SW 1271 (cell line): ENCODE results near the gene SHROOM2.

Experiments used
- DNase-seq, 2 experiments: peaks; one replicate each; lab custom pipeline; 2025; lab: John Stamatoyannopoulos, UW

The SHROOM2 gene

DNA sequence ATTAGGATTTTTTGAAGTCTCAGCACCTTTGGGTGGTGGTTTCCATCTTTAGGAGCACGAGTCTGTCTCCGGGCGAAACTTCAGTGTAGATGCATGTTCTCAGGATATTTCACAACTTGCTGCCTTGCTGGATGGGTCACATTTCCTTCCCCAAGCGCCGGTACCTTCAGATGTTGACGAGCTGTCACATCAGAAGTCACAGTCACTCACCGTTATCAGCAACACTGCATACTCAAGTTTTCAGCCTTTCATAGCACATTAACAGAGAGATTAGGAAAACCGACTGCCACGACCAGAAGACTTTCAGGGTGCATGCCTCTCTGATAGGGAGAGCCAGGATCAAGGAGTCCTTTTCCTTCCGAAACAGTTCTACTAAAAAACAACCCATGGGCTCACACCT, 77.8 kb downstream of the SHROOM2 start:
- no peak for DNase-seq

DNA sequence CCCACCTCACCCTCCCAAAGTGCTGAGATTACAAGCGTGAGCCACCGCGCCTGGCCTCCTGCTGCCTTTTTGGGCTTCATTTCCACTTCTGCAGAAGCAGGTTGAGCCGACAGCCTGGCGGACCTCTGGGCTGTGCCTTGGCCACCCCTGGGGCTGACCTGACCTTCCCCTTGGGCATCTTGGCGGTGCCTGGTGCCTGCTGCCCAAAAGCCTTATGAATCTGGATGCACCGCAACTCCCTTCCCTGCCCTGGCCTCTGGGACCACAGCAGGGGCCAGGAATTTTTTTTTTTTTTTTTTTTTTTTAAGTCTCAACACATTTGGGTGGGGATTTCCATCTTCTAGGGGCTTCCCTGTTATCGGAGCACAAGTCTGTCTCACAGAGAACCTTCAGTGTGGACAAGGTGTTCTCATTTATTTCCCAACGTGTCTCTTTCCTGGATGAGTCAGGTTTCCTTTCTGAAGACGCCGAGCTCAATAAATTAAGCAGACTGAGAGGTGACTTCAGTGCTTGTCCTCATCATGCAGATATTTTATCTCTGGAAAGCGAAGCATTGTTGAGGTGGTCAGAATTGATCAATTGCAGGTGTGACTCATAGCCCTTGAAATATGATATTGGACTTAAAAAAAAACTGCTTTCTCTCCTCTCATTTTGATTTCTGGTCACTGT, 79.7 kb downstream of the SHROOM2 start:
- no peak for DNase-seq

DNA sequence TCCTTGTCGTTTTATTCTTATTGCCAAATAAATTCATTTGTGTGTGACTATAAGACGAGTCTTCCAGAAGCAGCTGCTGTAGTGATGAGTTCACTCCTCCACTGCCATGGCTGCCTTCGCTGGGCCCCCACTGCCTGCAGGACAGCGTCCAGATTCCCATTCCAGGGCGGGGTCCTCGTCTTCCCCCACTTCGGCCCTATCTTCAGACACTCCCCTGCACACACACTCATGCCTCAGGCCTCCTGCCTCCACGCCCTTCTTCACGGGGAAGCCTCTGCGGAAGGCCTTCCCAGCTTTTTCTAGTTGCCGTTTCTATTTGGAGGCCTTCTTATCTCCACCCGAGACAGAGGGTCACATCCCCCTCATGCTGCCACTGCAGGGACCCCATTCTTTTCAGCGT, 80.4 kb downstream of the SHROOM2 start:
- no peak for DNase-seq

DNA sequence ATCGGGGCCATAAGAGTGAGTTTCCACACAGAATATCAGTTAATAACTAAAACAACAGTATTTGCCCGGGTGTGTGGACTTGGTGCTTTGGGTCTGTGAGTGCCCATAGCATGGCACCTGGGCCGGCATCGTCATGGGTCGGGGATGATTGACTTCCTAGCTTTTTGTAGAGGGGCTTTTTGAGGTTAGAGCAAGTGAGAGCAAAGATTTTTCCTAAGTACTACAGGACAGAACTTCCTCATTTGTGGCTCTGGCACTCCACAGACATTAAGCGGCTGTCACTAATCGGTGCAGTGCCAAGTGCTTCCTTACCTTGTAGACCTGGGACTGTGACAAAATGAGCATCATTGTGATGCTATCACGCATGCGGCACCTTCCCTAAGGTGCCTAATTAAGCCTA, 81.0 kb downstream of the SHROOM2 start:
- DNase-seq = no peak

DNA sequence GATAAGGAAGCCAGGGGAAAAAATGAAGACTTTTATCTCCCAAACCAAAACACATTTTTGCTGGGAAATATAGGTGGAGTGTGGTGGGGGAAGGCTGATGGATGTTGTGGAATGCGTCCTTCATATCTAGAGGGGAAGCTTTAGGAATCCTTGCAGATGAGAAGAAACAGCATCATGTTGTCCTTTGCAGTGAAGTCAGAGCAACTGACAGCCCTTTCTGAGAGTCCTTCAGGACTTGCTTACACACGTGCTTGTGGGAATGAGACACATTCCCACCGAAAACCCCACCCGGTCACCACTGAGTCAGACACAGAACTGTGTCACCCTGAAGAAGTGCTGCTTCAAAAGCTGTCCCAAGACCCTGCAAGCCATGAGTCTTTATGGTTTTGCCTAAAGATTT, 81.5 kb downstream of the SHROOM2 start:
- no peak for DNase-seq

DNA sequence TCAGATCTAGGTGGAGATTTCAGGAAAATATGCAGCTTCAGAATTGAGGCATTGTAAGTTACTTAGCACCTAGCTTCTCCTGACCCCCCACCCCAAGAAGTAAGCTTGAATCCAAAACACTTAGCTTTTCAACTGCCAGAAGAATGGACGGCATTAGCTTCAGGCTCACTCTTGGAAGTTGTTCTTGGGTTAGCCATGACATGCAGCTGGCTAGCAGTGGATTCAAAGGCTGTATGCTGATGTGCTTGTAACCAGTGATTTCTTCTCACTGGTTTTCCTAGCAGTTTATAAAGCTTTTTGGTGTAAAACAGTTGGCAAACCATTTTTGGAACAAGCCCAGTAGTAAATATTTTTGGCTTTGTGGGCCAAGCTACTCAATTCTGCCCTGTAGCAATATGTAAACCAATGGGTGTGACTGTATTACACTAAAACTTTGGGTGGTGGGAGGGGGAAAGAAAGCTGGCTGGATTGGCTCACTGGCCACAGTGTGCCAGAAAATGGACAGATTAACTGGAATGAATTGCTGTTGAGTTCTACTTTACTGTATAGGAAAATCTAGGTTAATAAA, 85.6 kb downstream of the SHROOM2 start:
- no peak for DNase-seq

DNA sequence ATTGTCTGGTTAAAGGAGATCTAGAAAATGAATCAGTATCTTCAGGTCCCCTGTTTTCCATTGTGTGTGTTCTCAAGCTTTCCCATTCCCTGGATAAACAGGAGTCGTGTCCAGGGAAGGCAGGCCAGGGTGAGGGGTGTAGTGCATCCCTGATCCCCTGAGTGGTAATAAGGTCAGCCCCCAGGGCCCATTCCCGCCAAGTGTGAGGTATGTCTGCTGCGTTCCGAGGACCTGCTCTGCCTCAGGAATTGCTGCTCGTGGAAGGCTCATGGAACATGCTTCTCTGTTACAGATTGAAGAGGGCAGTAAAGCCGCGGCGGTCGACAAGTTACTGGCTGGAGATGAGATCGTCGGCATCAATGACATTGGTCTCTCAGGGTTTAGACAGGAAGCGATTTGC, 87.1 kb downstream of the SHROOM2 start:
- no peak for DNase-seq

DNA sequence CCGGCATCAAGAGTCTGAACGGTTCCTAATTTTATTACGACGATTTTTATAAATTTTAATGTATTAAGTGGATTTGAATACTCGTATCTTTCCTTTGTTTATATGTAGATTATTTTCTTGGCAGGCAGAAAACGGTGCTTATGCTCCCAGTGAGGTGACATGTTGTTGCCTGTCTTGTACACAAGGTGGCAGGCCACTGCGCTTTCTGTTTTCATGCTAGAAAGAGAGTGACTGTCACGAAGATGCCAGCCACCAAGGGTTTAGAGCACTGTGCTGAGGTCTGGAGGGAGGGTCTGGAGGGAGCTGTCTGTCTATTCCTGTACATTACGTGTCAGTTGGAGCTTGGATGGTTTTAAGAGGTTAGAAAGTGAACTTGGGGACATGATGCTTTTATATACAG, 87.7 kb downstream of the SHROOM2 start:
- DNase-seq = peak in 1 of 2 experiments; percentile 1

DNA sequence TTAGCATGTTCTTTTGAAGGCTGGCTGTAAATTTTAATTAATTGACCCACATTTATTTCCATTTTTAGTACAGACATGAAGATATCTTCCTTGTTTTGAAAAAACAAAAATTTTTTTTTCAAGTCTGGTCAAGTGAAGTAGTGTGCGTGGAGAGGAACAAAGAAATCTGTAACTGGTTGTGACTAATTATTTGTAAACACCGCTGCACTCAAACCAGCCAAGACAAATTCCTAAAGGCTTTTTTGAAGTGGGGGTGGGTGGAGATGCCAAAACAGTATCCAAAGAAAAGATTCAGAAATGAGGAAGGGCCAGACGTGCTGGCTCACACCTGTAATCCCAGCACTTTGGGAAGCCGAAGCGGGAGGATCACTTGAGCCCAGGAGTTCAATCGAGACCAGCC, 88.3 kb downstream of the SHROOM2 start:
- DNase-seq = no peak

DNA sequence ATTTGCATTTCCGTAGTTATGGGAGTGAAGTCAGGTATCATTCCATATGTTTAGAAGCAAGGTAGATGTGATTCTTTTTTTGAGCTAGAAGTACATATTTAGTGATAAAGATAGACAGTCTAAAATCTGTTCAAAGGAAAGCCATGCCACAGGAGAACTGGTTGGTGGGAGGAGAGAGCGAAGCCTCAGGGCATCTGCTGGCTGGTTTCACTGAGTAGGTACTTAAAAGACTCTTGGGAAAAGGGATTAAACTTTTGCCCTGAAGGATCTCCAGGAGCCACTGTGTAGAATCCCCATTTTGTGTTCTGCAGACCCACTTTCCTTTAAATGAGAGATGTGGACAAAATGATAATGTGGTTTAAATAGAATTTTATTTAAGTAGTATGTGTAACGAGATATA, 89.6 kb downstream of the SHROOM2 start:
- DNase-seq = no peak

DNA sequence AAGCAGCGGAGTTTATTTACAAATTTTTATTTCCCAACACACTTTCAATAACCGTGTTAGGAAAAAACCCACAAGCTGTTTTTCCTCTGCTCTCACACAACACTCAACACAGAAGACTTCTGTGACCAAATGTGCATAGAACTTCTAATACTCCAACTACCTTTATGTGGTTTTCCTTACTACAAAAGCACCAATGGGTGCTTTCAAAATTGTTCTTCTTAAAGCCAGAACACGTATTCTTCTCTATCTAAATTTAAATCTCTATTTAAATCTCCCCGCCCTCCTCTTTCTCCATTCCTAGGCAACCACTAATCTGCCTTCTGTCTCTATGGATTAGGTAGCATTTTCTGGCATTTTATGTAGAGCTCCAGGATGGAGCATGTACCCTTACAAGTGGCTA, 90.0 kb downstream of the SHROOM2 start:
- no peak for DNase-seq

DNA sequence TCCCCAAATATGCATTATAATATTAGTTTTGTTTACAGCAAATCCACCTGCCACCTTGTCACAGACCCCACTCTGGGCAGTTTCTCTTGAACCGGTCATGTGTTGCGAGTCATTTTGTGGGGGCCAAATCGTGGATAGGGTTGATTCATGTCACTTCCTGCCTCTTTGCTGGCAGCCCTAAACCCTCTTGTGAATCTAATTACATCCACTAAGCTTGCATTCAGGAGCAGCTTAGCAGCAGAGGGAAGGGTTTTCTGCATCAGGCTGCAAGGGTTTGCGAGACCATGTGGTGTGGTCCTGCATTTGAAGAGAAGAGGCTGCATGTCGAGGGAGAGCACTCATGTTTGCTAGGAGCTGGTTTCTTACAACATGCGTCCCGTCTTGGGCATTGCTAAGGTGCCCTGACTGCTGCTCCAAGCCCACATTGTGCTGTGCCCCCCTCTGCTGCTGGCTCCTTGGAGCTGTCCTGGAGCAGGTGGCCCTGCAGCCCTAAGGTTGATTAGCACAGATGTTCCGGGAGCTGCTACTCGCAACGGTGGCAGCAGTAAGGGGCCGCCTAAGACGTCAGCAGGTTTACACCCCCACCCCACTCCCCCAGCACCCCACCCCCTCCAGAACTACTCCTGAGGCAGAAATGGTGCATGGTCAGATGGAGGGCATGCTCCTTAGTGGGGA, 92.1 kb downstream of the SHROOM2 start:
- DNase-seq = no peak

DNA sequence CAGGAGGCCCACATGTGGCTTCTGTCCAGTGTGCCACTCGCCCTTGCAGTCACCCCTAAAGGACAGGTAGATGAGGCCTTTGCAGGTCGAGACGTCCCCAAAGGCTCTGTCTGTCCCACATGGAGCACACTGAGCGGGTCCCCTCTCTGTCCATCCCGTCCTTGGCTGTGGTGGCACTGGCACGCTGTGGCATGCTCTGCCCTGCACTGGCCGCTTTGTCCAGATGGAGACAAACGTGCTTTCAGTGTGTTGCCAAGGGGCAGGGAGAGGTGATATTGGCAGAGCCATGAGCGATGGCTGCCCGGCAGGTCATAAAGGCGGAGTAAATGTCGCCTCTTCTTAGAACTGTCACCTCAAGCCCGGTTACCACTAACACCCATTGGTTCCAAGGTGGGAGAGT, 94.0 kb downstream of the SHROOM2 start:
- DNase-seq = no peak

DNA sequence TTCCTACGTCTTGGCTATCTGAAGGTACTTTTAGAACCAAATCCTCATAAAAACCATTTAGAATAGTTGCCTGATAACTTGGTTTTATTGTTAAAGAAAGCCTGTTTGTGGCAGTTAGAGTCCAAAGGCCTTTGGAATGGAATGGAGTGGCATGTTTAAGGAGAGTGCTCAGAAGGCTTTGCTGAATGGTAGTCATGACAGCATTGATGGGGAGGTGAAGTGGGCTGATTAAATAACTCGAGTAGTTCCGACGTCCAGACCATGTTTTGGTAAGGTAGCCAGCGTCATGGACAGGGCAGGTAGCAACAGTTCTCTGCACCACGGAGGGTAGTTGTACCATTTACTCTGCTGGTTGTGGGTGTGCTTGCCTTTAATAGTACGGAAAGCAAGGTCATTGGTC, 94.6 kb downstream of the SHROOM2 start:
- DNase-seq = no peak

DNA sequence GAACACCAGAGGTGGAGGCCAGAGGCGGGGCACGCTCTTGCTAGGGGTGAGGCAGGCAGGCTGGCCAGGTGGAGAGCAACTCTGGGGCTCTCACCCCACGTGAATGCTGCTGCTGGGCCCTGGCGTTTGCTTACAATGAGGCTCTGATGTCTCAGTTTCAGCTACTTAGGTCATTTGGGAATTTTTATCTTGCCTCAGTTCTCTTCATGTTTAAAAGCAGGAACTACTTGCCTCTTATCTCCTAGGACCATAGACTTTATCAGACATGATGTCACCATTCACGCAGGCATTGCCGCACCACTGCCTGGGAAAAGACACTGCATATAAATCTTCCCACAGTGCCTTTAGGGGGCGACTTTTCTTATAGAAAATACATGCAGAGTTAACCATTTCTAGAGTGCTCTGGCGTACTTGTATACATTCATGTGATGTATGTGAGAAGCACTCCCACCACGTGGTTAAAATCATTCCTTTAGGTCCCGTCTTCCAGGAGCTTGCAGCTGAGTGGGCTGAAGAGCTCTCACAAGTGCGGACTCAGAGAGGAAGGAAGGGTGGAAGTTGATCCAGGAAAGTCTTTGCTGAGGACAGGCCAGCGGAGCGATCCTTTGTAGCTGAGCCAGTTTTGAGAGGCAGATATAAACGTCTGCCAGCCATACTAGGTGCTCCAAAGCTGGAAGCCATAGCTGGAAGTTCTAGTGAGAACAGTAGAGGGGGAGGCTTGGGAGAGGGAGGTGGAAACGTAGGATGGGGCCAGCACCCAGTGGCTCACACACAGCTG, 96.6 kb downstream of the SHROOM2 start:
- DNase-seq = no peak

DNA sequence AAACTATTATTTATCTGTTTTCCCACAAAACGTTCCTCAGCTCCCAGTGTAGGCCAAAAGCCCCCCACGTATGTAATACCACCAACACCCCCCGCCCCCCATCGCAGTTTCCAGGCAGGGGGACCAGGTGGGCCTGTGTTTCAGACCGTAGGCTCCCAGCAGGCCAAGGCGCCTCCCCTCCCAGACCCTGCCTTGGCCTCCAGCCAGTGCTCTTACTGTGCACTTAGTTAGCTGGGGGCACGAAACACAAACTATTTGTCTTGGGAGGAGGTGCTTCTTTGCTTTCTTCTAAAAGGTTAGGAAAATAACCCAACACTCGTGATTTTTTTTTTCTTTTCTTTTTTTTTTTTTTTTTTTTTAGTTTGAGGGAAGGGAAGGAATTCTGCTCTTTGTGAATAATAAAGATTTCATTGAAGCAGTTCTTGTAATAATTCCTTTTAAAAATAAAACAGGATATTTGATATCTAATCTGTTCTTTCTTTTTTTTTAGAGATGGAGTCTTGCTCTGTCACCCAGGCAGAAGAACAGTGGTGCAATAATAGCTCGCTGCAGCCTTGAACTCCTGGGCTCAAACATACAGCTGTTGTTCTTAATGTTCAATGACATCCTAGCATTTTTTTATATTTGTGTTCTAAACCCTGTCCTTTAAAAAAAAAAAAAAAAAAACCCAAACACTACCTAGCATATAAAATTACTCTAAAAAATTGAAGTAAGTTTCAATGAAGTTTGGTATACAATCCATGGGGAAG, 98.0 kb downstream of the SHROOM2 start:
- DNase-seq = no peak

DNA sequence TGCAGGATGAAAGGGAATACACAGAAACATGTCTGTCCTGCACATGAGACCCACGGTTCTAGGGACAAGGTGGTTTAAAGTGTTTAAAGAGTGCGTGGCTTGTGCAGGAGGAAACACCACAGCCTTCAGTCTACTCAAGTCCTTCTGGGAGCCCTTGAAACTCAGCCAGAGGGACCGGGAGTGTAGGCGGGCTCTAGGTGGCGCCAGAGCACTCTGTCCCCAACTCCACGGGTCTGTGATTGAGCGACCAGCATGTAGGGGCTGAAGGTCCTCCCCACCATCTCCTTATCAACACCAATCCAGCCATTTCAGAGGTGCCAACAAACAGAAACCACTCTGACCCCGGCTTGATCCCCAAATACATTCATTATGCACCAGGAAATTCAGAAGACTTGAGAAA, 98.9 kb downstream of the SHROOM2 start:
- peak in 1 of 2 experiments; percentile 10 for DNase-seq

DNA sequence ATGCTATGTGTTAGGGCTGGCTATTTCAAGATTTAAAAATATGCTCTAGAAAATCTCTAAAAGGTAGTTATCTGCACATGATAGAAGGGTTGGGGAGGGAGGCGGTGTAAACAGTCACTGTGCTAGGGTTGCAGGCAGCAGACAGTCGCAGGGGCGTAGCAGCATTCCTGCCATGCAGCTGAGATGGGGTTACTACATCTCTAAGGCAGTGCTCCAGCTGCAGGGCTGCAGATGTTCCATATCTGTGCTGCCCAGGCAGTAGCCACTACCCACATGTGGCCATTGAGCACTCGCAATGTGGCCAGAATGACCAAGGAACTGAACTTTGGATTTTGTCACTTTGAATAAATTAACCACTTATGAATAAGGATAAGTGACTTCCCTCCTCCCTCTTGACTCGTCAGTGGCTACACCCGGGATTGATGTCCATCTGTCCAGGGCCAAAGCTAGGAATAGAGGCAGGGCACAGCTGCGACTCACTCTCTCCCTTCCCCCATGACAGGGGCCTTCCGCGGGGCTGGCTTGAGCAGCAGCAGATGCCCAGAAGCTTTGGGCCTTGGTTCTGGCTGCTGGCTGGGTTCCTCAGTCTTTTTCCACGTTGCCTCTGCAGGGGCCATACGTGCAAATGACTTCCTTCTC, 101.5 kb downstream of the SHROOM2 start:
- no peak for DNase-seq

DNA sequence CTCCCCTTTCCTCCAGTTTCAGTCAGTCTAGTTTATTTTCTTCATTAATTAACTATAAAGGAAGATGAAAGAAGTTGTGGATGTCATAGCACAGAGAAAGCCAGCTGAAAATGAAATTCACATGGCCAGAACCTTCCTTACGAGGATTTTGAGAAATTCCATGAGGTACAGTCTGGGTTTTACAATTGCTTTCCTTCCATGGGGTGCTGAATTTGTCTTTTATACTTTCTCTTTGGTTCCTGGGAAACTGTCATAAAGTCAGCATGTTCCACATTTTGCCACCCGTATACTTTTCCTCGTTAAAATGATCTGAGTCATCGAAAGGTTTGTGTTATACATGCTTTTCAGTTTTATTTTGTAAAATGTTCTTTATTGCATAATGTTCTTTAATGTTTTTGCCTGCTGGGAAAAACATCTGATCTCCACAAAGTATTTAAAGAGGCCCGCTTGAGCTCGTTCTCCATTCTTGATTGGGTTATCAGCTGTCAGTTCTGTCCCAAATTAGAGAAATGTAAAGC, 102.8 kb downstream of the SHROOM2 start:
- DNase-seq = no peak

DNA sequence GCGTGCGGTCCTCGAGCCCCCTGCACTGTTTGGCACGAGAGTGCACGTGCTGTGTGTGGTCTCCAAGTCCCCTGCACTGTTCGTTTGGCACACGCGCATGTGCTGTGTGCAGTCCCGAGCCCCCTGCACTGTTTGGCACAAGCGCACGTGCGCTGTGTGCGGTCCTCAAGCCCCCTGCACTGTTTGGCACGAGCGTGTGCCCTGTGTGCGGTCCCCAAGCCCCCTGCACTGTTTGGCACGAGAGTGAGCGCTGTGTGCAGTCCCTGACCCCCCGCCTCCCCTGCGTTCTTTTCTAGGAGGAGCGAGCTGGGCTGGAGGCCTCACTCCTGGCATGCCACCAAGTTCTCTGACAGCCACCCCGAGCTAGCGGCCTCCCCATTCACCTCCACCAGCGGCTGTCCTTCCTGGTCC, 104.5 kb downstream of the SHROOM2 start:
- no peak for DNase-seq

DNA sequence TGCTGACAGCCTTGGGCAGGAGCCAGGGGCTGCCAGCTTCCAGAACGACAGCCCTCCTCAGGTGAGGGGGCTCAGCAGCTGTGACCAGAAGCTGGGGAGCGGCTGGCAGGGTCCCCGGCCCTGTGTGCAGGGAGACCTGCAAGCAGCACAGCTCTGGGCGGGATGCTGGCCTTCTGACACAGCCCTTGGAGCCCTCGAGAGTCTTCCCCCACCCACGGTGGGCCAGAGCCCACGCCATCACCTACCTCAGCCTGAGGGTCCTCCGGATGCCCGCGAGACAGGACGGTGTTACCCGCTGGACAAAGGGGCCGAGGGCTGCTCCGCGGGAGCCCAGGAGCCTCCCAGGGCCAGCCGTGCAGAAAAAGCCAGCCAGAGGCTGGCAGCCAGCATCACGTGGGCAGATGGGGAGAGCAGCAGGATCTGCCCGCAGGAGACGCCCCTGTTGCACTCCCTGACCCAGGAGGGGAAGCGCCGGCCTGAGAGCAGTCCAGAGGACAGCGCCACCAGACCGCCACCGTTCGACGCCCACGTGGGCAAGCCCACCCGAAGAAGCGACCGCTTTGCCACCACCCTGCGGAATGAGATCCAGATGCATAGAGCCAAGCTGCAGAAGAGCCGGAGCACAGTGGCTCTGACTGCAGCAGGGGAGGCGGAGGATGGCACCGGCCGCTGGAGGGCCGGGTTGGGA, 109.1 kb downstream of the SHROOM2 start:
- no peak for DNase-seq
